ENCODE results near the gene LMCD1. TPM values are rescaled to one million over a fixed set of nuclear protein-coding genes. Genes with fewer than 3 reads are reported as not detected.

The LMCD1 gene
- total RNA-seq, 1 donor from 2014 or later = 174 TPM

DNA sequence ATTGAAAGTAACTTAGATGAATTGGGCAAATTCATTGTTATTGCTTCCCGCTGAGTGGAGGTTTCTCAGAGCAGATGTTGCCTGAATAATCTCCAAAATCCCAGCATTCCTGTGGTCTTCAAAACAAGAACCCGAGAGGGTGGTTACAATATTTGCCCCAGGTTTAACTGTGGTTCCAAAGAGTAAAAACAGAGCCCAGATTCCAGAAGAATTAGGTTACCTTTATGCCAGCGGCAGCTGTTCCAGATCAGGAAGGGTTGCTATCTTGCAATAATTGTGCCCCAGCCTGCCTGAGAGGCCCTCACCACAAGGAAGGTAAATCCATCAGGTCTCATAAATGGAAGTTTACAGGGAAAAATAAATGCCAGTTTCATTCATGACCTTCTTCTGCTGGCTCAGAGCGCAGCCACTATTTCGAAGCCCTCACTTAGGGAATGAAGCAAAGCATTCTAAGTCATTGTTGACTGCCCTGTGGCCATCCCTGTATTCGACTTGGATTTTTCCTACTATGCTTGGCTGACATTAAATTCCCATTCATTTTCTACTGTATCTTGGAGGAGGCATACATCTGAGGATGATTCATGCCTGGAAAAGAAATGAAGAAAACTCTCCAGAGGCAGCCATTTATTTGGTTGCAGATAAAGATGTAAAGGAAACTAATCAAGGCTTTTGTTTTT is 88.4 kb downstream of the LMCD1 start:
- Histone ChIP-seq H3K27me3 (no peaks in the 10 kb centered on the region), H3K4me1 (no peaks in the 10 kb centered on the region), H3K27ac (no peak overlapping the region), H3K36me3 (no peaks in the 10 kb centered on the region), H3K4me3 (no peak overlapping the region), H3K9me3 (no peaks in the 10 kb centered on the region)
- ATAC-seq (no peak), DNase-seq (no peak)
- intact Hi-C loops (cut with DNase I) = no loop called here
- TF ChIP-seq CTCF (IDR thresholded peaks at IDR 0.05) = no peak

DNA sequence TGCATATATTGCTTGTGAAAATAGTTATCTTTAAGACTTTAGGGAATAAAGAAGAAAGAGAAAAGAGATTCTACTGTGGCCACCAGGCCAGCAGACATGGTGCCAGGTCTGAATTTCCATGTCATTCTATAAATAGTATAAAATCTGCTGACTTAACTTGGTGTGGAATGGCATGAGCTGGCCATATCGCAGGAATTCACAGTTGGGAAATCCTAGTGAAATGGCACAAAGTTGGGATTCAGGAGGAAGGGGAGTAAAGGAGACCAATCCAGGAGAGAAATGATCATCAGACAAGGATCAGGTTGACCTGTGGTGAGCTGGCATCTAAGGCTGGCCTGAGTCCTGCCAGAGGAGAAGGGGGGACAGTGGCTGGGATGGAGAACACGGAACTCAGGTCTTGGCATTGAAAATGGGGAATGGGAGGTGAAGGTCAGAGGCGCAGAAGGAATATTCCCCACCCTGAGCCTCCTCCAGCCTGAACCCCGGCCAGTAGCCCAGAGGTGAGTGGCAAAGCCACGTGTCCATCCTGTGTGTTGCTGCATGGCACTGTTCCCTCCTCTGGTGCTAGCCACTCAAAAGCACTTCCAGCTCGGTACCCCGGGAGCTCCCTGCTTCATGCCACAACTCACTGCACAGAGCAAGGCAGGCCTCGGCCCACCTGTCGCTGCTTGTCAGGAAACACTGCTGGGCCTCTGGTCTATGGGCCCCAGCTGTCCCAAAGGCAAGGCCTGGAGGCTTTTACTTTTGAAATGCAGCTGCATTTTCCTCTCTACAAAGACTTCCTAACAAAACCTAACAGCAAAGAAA is 91.6 kb downstream of the LMCD1 start:
- no peaks in the 10 kb centered on the region for H3K36me3 ChIP-seq
- intact Hi-C loops (cut with DNase I) = no loop called here
- no peaks in the 10 kb centered on the region for H3K9me3 ChIP-seq
- no peak for DNase-seq
- H3K27ac ChIP-seq = no peak overlapping the region
- H3K4me3 ChIP-seq = no peak overlapping the region
- H3K27me3 ChIP-seq = no peaks in the 10 kb centered on the region
- no peaks in the 10 kb centered on the region for H3K4me1 ChIP-seq
- no peak for ATAC-seq
- TF ChIP-seq CTCF (IDR thresholded peaks at IDR 0.05) = no peak

- H3K27ac ChIP-seq = no peak overlapping the region
- no peaks in the 10 kb centered on the region for H3K27me3 ChIP-seq
- H3K36me3 ChIP-seq = no peaks in the 10 kb centered on the region
- ATAC-seq (peak; percentile 19), DNase-seq (no peak)
- TF ChIP-seq CTCF (IDR thresholded peaks at IDR 0.05) = no peak
- H3K4me1 ChIP-seq = no peaks in the 10 kb centered on the region
- intact Hi-C loops (cut with DNase I) = no loop called here
- no peak overlapping the region for H3K4me3 ChIP-seq
- H3K9me3 ChIP-seq = no peaks in the 10 kb centered on the region
Measured at GRCh38 chr3:8595252-8595651, 93.6 kb downstream of the LMCD1 start.

- TF ChIP-seq CTCF (IDR thresholded peaks at IDR 0.05) = no peak
- Histone ChIP-seq H3K27me3 (no peaks in the 10 kb centered on the region), H3K36me3 (no peaks in the 10 kb centered on the region), H3K4me3 (no peak overlapping the region), H3K9me3 (no peaks in the 10 kb centered on the region), H3K27ac (no peak overlapping the region), H3K4me1 (no peaks in the 10 kb centered on the region)
- ATAC-seq (no peak), DNase-seq (no peak)
- intact Hi-C loops (cut with DNase I) = no loop called here
Measured at GRCh38 chr3:8595695-8596115, 94.1 kb downstream of the LMCD1 start.

DNA sequence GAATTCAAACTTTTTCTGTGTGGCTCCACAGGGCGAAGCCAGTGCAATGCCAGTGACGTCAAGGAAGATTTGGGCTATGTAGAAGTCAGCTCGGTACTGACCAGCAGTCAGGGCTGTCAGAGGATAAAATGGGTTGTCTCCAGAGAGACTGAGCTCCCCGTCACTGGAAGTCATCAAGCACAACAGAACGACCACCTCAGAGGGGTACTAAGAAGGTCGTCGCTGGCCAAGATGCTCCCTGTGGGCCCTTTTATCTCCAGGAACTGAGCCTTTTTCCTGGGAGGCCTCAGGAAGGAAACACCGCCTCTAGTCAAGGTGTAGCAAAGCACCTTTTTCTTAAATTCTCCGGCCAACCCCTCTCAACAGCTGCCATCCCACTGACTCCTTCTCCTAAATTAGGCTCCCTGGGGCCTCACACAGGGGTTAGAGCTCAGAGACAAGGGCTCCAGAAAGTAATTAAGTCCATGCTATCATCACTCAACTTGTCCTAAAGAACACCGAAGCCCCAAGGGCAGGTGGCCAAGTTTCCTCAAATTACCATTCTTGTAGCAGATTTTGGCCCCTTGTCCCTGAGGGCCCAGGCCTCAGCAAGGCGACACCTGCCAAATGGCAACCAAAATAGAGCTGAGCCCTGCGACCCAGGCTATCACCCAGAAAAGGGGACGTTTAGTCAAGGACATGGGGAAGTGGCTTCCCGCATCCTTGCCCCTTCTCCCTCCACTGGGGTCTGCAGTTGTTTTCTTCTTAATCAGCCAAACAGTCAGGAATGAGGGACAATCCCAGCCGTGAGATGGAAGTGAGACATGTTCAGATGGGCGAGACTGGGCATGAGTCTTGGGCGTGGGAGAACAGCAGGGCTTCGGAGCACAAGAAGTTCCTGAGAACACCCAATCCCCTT is 94.9 kb downstream of the LMCD1 start:
- H3K27me3 ChIP-seq = no peaks in the 10 kb centered on the region
- DNase-seq = no peak
- no peak for TF ChIP-seq CTCF (IDR thresholded peaks at IDR 0.05)
- no peaks in the 10 kb centered on the region for H3K9me3 ChIP-seq
- H3K27ac ChIP-seq = no peak overlapping the region
- no peaks in the 10 kb centered on the region for H3K36me3 ChIP-seq
- no peak overlapping the region for H3K4me3 ChIP-seq
- H3K4me1 ChIP-seq = no peaks in the 10 kb centered on the region
- intact Hi-C loops (cut with DNase I) = no loop called here
- no peak for ATAC-seq

Measured in upper lobe of right lung (tissue), 1 donor.